ENCODE results near the gene TSGA10. TPM values are rescaled to one million over a fixed set of nuclear protein-coding genes. Genes with fewer than 3 reads are reported as not detected.
"Not testable (repeated sequence)": the region's sequence is repeated elsewhere in the genome, so short reads cannot be mapped to it uniquely, and the experiment has no call there.

The TSGA10 gene
- total RNA-seq, 2 experiments from 2014 or later = 10.6 to 11.0 TPM

DNA sequence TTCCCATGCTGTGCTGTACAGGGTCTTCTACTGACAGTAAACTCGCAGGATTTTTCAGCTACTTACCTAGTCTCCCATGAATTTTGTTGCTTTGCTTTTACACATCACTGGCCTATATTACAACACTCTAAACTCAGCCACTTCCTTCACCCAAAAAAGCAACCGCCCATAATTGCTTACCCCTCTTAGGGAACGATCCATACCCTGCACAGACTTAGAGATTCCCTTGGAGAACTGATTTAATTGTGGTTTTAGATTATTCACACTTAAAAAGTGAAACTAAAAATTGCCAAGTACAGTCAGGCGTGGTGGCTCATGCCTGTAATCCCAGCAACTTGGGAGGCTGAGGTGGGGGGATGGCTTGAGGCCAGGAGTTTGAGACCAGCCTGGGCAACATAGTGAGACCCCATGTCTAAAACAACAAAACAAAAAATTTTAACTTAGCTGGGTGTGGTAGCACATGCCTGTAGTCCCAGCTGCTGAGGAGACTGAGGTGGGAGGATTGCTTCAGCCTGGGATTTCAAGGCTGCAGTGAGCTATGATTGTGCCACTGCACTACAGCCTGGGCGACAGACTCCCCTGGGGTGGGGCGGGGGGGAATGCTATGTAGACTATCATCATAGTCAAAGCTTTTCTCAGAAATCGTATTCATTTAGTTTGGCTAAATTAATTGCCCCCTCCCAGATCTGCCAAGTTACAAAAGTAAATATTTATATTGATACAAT, 45.5 kb upstream of the TSGA10 start:
- intact Hi-C loops (cut with DNase I, micrococcal nuclease) = loop anchor here in 1 of 2 experiments (10.0 kb wide), 1 partner anchor 325 kb away; no protein-coding TSS in a partner anchor
- Mint-ChIP-seq H3K27me3 (no peaks in the 10 kb centered on the region), H3K4me1 (ENCODE audit: low read depth) (peaks cover 6% of the 10 kb centered on the region), H3K9me3 (no peaks in the 10 kb centered on the region), H3K4me3 (no peak overlapping the region), H3K36me3 (ENCODE audit: low read depth) (peaks cover 28% of the 10 kb centered on the region), H3K27ac (peak overlapping the region; percentile 78)
- Histone ChIP-seq H3K4me1 (ENCODE audit: insufficient read depth, low read length) (no peaks in the 10 kb centered on the region), H3K27ac (ENCODE audit: low read depth in 1 of 2, low read length in 2 of 2) (no peak overlapping the region), H3K9me3 (ENCODE audit: control insufficient read depth in 1 of 2, insufficient read depth in 1 of 2, low read length in 2 of 2) (no peaks in the 10 kb centered on the region), H3K27me3 (ENCODE audit: control insufficient read depth in 1 of 2, insufficient read depth in 2 of 2, low read length in 2 of 2) (no peaks in the 10 kb centered on the region), H3K4me3 (ENCODE audit: low read length) (no peak overlapping the region), H3K36me3 (ENCODE audit: insufficient read depth, low read length) (peaks cover 18% of the 10 kb centered on the region)
- ChIA-PET CTCF (no interaction called here), POLR2A (no interaction called here)
- TF ChIP-seq, protein P1, sequence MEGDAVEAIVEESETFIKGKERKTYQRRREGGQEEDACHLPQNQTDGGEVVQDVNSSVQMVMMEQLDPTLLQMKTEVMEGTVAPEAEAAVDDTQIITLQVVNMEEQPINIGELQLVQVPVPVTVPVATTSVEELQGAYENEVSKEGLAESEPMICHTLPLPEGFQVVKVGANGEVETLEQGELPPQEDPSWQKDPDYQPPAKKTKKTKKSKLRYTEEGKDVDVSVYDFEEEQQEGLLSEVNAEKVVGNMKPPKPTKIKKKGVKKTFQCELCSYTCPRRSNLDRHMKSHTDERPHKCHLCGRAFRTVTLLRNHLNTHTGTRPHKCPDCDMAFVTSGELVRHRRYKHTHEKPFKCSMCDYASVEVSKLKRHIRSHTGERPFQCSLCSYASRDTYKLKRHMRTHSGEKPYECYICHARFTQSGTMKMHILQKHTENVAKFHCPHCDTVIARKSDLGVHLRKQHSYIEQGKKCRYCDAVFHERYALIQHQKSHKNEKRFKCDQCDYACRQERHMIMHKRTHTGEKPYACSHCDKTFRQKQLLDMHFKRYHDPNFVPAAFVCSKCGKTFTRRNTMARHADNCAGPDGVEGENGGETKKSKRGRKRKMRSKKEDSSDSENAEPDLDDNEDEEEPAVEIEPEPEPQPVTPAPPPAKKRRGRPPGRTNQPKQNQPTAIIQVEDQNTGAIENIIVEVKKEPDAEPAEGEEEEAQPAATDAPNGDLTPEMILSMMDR (IDR thresholded peaks at IDR 0.05) = no peak
- DNase-seq (no peak), ATAC-seq (ENCODE audit: poor library complexity) (no peak)

DNA sequence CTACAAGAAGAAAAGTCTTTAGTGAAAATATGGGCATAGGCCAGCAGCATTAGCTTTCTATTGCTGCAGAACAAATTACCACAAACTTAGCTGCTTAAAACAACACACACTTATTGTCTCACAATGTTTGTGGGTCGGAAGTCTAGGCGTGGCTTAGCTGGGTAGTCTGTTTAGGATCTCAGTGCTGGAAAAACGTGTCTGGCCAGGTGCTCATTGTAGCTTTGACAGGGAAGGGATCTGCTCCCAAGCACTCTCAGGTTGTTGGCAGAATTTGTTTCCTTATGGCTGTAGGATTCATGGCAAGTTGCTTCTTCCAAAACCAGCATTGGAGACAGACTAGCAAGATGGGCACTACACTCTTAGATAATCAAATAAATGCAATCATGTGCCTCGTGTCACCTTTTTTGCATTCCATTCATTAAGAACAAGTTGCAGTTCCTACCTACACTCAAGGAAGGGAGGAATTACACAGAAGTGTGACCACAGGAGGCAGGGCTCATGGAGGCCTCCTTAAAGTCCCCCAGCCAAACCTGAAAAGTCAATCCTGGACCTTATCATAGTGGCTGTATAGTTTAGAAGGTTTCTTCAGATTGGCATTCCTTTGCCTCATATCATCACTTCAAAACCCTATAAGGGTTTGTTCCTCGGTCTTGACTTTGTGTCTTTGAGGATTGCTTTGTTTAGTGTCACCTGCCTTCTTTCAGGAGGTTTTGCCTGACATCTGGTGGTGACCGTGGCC, 43.5 kb upstream of the TSGA10 start:
- no peak for DNase-seq
- Mint-ChIP-seq H3K4me3 (no peak overlapping the region), H3K27me3 (no peaks in the 10 kb centered on the region), H3K9me3 (no peaks in the 10 kb centered on the region), H3K4me1 (ENCODE audit: low read depth) (peaks cover 6% of the 10 kb centered on the region), H3K27ac (no peak overlapping the region), H3K36me3 (ENCODE audit: low read depth) (peaks cover 39% of the 10 kb centered on the region)
- intact Hi-C loops (cut with DNase I, micrococcal nuclease) = no loop called here
- CTCF ChIA-PET = no interaction called here
- no peak for ATAC-seq (ENCODE audit: poor library complexity)
- POLR2A ChIA-PET = no interaction called here
- H3K36me3 ChIP-seq (ENCODE audit: insufficient read depth, low read length) = peaks cover 19% of the 10 kb centered on the region
- no peaks in the 10 kb centered on the region for H3K27me3 ChIP-seq (ENCODE audit: control insufficient read depth in 1 of 2, insufficient read depth in 2 of 2, low read length in 2 of 2)
- H3K27ac ChIP-seq (ENCODE audit: low read depth in 1 of 2, low read length in 2 of 2) = no peak overlapping the region
- H3K9me3 ChIP-seq (ENCODE audit: control insufficient read depth in 1 of 2, insufficient read depth in 1 of 2, low read length in 2 of 2) = no peaks in the 10 kb centered on the region
- H3K4me1 ChIP-seq (ENCODE audit: insufficient read depth, low read length) = no peaks in the 10 kb centered on the region
- no peak overlapping the region for H3K4me3 ChIP-seq (ENCODE audit: low read length)
- TF ChIP-seq, protein P1 (IDR thresholded peaks at IDR 0.05) = no peak

DNA sequence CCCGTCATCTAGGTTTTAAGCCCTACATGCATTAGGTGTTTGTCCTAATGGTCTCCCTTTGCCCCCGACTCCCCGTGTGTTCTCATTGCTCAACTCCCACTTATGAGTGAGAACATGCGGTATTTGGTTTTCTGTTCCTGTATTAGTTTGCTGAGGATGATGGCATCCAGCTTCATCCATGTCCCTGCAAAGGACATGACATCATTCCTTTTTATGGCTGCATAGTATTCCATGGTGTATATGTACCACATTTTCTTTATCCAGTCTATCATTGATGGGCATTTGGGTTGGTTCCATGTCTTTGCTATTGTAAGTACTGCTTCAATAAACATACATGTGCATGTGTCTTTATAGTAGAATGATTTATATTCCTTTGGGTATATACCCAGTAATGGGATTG, 37.6 kb upstream of the TSGA10 start:
- H3K27ac Mint-ChIP-seq; H3K4me1 ChIP-seq (ENCODE audit: insufficient read depth, low read length); H3K4me3 Mint-ChIP-seq; H3K27me3 ChIP-seq (ENCODE audit: control insufficient read depth in 1 of 2, insufficient read depth in 2 of 2, low read length in 2 of 2); H3K4me1 Mint-ChIP-seq (ENCODE audit: low read depth); DNase-seq; intact Hi-C loops (cut with DNase I, micrococcal nuclease); ATAC-seq (ENCODE audit: poor library complexity); H3K27me3 Mint-ChIP-seq; H3K9me3 ChIP-seq (ENCODE audit: control insufficient read depth in 1 of 2, insufficient read depth in 1 of 2, low read length in 2 of 2); POLR2A ChIA-PET; CTCF ChIA-PET; H3K9me3 Mint-ChIP-seq; H3K4me3 ChIP-seq (ENCODE audit: low read length); H3K27ac ChIP-seq (ENCODE audit: low read depth in 1 of 2, low read length in 2 of 2): not testable (repeated sequence)
- H3K36me3 ChIP-seq (ENCODE audit: insufficient read depth, low read length) = peaks cover 53% of the 10 kb centered on the region
- H3K36me3 Mint-ChIP-seq (ENCODE audit: low read depth) = peaks cover 83% of the 10 kb centered on the region
